Epithelial cell of prostate (primary cell): ENCODE data around the gene CIAO3.
A peak's percentile ranks its signal among the peaks of the same experiment; 100 is the strongest.
"Not testable (repeated sequence)": the region's sequence is repeated elsewhere in the genome, so short reads cannot be mapped to it uniquely, and the experiment has no call there.

Experiments used
- DNase-seq: peaks from one replicate; pipeline ENCODE4 v3.0.0-alpha.2; 2011; ENCODE audit warnings: low read depth, low spot score
- H3K27ac ChIP-seq: fragments of 450-650 bp; 2 replicates; pipeline ENCODE4 v1.5.1; 2017; ENCODE audit warnings: mild to moderate bottlenecking

Gene CIAO3

DNA sequence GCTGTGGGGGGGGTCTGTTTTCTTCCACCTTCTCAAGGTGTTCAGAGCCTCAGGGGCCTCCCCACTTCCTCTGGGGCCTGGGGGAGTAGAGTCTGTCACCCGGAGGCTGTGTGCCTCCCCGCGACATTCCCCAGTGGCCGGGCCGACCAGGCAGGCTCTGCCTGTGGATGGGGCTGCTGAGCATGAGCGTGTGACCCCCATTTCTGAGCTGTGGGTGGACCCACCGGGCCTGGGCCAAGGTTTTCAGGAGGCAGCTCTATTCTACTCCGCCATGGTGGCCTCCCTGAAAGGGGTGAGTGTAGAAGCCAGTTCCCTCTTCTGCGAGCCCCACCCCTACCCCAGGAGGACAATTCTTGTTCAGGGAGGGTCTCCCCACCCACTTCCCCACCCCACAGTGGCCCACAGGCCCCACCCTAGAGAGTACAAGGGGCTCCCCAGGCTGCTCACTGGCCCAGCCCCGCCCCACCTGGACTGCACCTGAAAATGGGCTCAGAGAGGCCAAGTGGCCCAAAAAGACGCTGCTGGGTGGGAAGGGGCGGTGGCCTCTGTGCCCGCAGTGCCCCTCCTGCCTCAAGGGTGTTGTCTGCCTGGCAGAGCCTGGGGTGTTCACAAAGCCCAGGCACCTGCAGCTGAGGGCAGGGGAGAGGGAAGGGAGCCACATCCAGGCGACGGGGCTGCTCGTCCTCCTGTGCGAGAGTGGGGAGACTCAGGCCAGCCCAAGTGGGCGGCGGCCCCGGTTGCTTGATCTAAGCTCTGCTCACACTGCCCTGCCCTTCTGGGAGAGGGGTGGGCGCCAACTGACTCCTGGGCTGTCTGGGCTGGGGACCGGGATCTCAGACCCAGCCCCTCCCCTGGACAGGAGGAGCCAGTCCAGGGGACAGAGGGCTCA lies 21.1 kb upstream of the CIAO3 start:
- DNase-seq = no peak
- no peak overlapping the region for H3K27ac ChIP-seq

DNA sequence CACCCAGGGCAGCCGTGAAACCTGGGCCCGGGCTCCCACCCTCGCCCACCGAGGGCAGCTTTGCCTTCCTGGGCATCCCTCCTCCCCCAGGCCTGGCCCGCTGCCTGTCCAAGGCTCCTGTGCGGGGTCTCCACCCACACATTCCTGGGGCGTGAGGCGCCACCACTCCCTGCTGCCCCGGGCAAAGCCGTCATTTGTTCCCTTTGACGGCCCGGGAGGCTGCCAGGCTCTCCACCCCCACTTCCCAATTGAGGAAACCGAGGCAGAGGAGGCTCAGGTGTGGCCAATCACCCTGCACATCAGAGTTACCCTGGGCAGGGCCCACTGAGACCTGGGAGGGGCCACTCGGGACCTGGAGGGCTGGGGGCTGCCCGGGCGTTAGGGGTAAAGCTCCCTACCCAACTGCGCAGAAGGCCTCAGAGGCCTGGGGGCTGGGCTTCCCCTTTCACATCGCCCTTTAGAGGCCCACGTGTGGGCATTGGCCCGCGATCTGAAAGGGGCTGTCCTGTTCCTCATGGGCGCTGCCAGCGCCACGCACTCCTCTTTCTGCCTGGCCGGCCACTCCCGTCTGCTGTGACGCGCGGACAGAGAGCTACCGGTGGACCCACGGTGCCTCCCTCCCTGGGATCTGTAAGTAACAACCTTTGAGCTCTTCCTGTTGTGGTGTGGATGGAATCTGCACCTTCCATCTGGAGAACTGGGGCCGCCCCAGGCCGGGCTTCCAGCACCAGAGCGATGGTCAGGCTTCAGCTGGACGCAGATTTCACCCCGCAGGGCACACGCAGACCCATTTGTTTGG lies 19.9 kb upstream of the CIAO3 start, which contains the start of gene MSLN:
Gene MSLN, plus strand, starts transcription at position 190 of the 799 bp plus-strand sequence. CDS start 1,947 bp downstream, outside the sequence.
- peak within 1 kb of the TSS; percentile 27 for H3K27ac ChIP-seq

DNA sequence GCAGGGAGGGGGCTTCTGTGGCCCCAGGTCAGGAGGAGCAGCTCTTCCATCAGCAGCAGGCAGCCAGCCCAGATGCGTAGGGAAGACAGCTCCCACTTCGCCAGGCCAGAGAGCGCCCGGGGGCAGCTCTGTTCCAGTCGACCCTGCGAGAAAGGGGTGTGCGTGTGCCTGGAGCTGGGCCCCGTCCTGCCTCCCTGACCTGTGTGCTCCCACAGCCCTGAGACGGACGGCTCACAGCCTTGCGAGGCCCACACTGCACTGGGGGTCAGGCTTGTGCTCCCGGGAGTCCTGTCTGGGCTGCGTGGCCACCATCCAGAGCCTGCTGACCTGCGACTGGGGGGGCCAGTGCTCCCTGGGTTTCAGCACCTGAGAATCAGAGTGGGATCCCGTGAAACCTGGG lies 19.3 kb upstream of the CIAO3 start:
- no peak for DNase-seq
- peak overlapping the region; percentile 27 for H3K27ac ChIP-seq

More for the DNA sequence above, 19.9 kb upstream of the CIAO3 start, which contains the start of gene MSLN:
- DNase-seq = no peak

DNA sequence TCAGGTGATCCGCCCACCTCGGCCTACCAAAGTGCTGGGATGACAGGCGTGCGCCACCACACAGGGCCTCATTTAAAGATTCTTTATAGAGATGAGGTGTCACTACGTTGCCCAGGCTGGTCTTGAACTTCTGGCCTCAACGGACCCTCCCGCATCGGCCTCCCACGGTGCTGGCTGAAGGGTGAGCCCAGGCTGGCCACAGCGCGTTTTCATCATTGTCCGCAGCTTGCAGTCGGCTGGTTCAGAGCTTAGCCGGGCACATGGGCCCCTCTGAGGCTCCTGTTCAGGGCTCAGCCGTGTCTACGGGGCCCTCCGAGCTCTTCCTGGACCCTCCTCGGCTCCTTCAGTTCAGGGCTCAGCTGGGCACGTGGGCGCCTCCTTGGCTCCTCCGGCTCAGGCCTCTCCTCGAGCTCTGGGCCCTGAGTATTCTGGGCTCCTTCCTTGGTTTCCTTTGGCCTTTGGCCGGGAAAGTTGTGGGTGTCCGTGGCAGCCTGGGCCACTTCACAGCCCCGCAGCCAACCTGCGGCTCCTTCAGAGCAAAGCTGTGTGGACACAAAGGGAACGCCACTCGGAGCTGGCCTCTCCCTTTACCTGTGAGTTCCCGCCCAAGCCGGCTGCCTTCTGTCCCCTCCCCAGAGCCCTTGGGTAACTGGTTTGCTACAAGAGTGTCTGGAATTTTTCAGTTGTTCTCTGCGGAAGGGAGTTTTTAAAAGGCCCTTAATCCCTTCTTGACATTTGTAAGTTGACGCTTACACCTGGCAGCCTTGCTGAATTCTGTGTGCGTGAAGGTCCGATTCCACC lies 18.5 kb upstream of the CIAO3 start:
- peak overlapping the region; percentile 27 for H3K27ac ChIP-seq
- DNase-seq = no peak

DNA sequence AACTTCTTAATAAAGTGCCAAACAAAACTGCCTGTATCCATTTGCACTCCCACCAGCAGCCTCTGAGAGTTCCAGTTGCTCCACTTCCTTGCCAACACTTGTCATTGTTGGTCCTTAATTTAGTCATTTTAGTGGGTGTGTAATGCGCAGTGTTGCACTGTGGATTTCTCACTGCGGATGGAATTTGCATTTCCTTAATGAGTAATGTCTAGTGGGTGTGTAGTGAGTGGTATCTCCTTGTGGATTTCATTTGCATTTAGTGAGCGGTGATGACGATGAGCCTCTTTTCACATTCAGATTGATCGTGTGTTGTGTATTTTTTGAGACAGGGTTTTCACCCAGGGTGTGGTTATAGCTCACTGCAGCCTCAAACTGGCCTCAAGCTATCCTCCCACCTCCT lies 15.6 kb upstream of the CIAO3 start:
- DNase-seq = no peak
- H3K27ac ChIP-seq = no peak overlapping the region

DNA sequence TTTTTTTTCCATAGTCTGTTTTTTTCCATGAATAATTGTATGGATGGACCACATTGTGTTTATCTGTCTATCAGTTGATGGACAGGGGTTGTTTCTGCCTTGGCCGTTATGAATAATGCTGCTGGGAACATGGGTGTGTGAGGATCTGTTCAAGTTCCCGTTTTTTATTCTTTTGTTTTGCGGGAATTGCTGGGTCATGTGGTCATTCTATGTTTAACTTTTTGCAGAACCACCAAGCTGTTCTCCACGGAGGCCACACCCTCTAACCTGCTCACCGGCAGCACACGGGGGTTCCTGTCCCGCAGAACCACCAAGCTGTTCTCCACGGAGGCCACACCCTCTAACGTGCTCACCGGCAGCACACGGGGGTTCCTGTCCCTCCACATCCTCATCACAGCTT lies 13.9 kb upstream of the CIAO3 start:
- H3K27ac ChIP-seq = no peak overlapping the region
- DNase-seq = no peak

DNA sequence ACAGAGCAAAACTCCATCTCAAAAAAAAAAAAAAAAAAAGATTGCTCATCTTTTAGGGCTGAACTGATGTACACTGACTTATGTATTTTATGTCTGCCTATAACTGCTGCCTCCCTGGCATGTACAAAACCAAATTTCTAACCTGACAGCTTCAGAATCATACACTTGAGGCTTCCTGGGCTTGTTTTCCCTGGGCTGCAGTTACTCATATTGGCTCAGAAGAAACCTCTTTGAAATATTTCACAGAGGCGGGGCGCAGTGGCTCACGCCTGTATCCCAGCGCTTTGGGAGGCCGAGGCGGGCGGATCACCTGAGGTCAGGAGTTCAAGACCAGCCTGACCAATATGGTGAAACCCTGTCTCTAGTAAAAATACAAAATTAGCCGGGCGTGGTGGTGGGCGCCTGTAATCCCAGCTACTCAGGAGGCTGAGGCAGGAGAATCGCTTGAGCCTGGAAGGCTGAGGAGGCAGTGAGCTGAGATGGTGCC lies 13.4 kb upstream of the CIAO3 start:
- not testable (repeated sequence) for H3K27ac ChIP-seq, DNase-seq

DNA sequence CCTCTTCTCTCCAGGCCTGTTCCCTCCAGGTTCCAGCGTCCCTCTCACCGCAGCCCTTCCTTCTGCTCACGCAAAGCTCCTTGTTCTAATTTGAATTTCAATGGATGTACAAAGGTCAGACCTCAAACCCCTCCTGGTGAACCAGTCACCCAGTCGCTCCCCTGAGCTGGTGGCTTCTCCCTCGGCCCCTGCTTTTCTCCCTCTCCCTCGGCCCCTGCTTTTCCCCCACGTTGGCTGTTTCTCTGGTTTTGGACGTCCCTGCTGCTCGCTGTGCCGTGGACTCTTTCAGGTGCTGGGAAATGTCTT lies 11.2 kb upstream of the CIAO3 start:
- H3K27ac ChIP-seq = no peak overlapping the region
- DNase-seq = no peak

DNA sequence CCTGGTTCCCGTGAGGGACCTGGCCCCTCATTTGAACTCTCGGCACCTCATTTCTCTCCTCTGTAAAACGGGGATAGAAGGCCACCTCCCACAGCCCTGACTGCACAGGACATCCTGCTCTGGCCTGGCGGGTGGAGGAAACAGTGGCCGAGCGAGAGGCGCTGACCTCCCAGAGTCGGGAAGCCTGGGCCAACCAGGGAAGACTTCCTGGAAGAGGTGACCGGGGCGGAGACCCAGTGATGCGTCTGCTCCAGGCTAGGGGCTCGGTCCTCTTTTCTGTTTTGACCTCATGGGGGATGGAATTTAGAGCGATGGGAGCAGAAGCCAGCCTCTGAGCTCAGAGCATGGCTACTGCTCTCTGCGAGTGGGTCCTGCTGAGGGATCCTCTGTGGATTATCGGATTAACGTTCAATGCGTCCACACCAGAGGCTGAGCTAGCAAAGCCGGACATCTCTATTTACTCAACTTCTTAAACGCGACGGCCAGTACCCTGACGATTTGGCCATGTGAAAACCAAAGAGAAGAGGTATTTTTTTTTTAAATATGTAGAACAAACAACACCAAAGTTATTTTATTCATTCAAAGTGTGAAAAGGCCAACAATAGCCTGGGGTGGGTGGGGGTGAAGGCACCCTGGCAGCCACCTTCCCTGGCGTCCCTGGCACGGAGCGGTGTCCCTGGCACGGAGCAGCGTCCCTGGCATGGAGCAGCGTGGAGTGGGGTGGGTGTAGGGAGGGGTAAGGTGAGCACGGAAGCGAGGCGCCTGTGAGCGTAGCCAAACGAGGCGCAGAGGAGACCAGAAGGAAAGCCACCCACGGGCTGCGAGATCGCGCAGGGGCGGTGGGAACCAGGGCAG lies 10.6 kb upstream of the CIAO3 start:
- no peak for DNase-seq
- no peak overlapping the region for H3K27ac ChIP-seq

DNA sequence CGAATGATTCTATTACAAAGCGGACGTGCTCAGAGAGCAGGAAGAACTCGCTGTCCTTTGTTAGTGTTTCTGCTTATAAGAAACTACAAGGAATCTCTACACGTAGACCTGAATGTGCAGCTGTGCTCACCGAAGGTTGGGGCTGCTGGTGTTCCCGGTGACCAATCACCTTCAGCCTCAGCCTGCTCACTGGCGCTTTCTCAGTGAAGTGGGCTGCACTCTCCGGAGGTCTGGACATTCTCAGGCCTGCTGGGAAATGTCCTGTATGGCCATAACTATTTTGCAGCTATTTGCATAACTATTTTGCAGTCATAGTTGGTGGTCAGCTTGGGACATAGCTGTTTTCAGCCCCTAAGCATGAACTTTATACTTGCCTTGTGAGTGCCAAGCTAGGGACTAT lies 9.7 kb upstream of the CIAO3 start:
- DNase-seq = no peak
- H3K27ac ChIP-seq = no peak overlapping the region

DNA sequence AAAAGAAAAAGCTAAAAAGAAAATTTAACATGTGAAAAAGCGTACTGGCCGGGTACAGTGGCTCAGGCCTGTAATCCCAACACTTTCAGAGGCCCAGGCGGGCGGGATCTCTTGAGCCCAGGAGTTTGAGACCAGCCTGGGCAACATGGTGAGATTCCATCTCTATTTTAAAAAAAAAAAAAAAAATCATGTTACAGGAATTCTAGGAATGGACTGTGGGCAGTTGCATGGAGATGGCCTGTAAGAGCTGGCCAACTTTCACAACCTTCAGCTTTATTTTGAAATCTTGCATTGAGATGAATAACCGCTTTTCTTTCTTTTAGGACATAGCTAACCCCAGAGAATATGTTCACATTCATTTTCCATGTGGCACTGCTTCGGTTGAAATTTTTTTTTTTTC lies 8.2 kb upstream of the CIAO3 start:
- no peak for DNase-seq
- H3K27ac ChIP-seq = no peak overlapping the region

DNA sequence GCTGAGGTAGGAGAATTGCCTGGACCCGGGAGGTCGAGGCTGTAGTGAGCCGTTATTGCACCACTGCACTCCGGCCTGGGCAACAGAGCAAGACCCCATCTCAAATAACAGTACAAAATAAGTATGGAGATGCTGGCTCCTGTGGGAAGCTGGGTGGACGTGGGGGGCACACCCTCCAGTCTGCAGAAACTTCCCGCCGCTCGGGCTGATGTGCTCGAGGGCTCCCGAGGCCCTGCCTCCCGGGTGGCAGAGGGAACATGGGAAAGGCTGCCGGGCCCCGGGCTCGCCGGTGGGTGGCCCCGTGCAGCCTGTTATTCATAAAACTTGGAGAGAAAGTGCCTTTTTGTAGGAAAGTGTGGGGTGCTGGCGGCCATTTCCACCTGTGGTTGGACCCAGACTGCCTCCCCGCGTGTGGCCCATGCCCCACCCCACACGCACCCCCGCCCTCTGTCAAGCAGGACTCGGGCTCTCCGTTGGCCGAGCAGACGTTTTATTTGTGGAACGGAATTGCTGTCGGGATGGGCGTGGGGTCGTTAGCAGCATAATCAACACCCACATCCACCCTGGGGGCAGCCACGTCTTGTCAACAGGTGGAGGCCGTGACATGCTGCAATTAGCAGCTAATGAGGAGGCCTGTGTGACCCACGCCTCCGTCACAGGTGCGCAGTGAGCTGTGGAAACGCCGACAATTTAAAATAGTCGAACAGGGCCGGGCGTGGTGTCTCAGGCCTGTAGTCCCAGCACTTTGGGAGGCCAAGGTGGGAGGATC lies 7.4 kb upstream of the CIAO3 start:
- no peak for DNase-seq

DNA sequence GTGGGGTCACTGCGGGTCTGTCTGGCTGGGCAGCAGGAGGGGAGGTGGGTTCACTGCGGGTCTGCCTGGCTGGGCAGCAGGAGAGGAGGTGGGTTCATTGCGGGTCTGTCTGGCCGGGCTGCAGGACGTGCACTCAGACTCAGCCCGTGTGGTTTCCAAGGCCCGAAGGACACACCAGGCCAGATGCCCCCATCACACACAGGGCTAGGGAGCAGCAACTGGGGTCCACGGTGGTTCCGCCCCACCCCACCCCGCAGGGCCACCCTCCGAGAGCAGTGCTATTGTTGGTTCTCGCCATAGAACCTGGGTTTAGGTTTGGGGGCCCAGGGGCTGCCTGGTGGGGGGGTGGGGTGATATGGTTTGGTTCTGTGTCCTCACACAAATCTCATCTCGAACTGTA lies 5.8 kb upstream of the CIAO3 start:
- H3K27ac ChIP-seq = no peak overlapping the region
- no peak for DNase-seq

More for the DNA sequence above, 7.4 kb upstream of the CIAO3 start:
- H3K27ac ChIP-seq = no peak overlapping the region

DNA sequence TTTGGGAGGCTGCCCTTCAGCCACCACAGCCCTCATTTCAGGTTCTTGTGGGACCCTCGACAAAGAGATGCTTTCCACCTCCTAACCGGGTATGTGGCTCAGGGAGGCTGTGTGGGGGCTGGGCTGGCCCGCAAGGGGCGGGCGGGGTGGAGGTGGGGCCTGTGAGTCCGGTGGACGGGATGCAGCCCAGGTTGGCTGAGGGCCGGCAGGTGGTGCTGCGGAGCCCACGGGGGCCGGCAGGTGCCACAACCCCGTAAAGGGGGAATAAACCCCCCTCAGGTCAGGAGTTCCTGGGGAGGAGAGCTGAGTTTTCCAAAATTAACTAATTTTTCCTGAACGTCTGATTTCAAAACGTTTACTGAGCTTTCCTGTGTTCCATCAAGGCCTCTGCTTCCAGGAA lies 4.9 kb upstream of the CIAO3 start:
- no peak overlapping the region for H3K27ac ChIP-seq
- no peak for DNase-seq

DNA sequence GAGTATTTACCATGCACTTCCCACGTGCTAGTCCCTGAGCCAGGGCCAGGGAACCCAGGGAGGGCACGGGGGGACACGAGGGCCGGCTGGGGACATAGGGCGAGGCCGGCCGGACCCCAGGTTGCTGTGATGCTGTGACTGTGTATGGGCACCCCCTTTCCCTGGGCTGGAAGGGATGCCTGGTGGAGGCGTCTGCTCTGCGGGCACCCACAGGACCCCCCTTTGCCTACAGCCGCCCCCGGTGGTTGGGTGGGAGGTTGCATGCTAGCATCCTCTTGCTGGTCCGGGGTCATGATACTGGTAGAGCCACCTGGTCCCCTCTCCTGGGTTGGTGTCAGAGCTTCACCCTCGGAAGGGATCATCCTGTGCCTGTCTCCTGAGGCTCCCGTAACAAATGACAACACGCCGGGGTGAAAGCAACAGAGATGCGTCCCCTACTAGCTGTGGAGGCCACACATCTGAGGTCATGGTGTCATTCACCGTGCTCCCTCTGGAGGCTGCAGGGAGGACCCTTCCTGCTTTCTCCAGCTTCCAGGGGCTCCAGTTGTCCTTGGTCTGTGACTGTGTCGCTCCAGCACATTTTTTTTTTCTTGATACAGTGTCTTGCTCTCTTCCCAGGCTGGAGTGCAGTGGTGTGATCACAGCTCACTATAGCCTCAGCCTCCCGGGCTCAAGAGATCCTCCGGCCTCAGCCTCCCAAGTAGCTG lies 3.1 kb upstream of the CIAO3 start:
- H3K27ac ChIP-seq = no peak overlapping the region

DNA sequence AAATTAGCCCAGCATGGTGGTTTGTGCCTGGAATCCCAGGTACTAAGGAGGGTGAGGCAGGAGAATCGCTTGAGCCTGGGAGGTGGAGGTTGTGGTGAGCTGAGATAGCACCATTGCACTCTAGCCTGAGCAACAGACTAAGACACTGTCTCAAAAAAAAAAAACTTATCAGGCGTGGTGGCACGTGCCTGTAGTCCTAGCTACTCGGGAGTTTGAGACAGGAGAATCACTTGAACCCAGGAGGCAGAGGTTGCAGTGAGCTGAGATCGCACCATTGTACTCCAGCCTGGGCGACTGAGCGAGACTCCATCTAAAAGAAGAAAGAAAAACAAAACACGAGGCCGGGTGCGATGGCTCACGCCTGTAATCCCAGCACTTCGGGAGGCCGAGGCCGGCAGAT lies 2.1 kb upstream of the CIAO3 start:
- not testable (repeated sequence) for DNase-seq, H3K27ac ChIP-seq

More for the DNA sequence above, 3.1 kb upstream of the CIAO3 start:
- DNase-seq = no peak

DNA sequence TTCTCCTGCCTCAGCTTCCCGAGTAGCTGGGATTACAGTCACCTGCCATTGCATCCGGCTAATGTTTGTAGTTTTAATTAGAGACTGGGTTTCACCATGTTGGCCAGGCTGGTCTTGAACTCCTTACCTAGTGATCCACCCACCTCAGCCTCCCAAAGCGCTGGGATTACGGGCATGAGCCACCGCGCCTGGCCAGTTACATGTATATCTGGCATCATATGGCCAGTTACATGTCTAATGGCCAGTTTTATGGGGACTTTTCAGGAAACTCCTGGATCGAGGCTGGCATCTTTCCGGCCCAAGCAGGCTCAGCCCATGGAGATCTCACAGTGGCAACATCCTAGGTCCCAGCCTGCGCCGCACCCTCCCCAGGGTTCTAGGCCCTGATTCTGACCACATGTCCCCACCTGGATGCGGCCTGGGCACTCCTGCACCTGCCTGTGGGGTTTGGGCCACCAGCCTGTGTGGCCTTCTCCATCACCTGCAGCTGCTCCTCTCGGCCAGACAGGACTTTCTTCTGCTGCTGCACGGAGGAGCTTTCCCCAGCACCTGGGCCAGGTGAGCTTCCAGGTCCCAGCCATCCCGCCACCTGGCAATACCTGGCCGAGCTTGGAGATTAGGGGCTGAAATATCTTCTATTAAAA lies 1.3 kb upstream of the CIAO3 start:
- no peak overlapping the region for H3K27ac ChIP-seq

DNA sequence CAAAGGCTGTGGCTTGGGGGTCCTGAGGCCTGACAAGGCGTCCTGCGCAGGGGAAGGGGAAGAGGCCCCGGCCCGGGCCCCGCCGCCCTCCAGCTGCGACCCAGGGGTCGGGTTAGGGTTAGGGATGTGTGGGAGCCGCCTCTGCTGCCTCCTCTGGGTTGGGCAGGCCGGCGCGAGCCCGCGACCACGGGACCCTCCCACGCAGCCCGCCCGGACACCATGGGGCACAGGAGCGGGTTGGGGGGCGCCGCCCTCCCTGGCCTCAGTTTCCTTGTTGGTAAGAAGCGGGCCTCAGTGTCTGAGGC lies 386 bp downstream of the CIAO3 start:
- H3K27ac ChIP-seq = peak overlapping the region; percentile 49
- DNase-seq = no peak

More for the DNA sequence above, 1.3 kb upstream of the CIAO3 start:
- no peak for DNase-seq
